K562 (cell line): Measurements from ENCODE around the gene ERCC2.

ENCODE experiments used
- EHMT2 ChIP-seq: fragments of 450-650 bp; IDR thresholded peaks from 2 replicates; pipeline ENCODE4 v1.6.1; 2018; ENCODE audit warnings: antibody characterized with exemption
- EP300 ChIP-seq: IDR thresholded peaks from 2 replicates; pipeline ENCODE4 v1.6.1; 2012; ENCODE audit warnings: low read length, improper control_type of control experiment
- JUN ChIP-seq, 2 experiments: sonication (generic) in 1 of 2; formaldehyde crosslinking in 1 of 2; IDR thresholded peaks; 2 replicates each; pipeline versions ENCODE4 v1.6.1 to v1.8.0; 2012 to 2022; ENCODE audit warnings: borderline replicate concordance in 2 of 2, mild to moderate bottlenecking in 2 of 2, improper control_type of control experiment in 1 of 2, low read depth in 1 of 2, low read length in 1 of 2, missing genetic modification reagents in 1 of 2
- MTA2 ChIP-seq: fragments of 450-650 bp; IDR thresholded peaks from 2 replicates; pipeline ENCODE4 v1.6.1; 2016; ENCODE audit warnings: low read depth
- NCOR1 ChIP-seq: fragments of 450-650 bp; IDR thresholded peaks from 2 replicates; pipeline ENCODE4 v1.6.1; 2016; ENCODE audit warnings: mild to moderate bottlenecking, moderate library complexity

GRCh38 chr19:45401815-45402214 is 31.4 kb upstream of the ERCC2 start:
- TF ChIP-seq EP300 (no peak), MTA2 (no peak), NCOR1 (no peak), JUN (IDR thresholded peaks at IDR 0.05; ENCODE audit: borderline replicate concordance, low read depth, low read length) (no peak), JUN (CRISPR knock-in tag; IDR thresholded peaks at IDR 0.05; ENCODE audit: borderline replicate concordance) (no peak), EHMT2 (no peak)
